HG03280 (cell line): Measurements from ENCODE around the gene ABHD12.
"Not testable (repeated sequence)": the region's sequence is repeated elsewhere in the genome, so short reads cannot be mapped to it uniquely, and the experiment has no call there.

Source experiments
- ATAC-seq: cut with Tn5 transposase; IDR thresholded peaks from one replicate; pipeline ENCODE4 v1.9.1; 2021; ENCODE audit warnings: mild to moderate bottlenecking, moderate library complexity; ENCODE audit not compliant: unreplicated experiment

The ABHD12 gene

GRCh38 chr20:25355011-25355595 lies 35.5 kb downstream of the ABHD12 start:
- no peak for ATAC-seq

- no peak for ATAC-seq
These were observed 36.6 kb downstream of the ABHD12 start for GRCh38 chr20:25353747-25354705.

- no peak for ATAC-seq
These were observed 37.3 kb downstream of the ABHD12 start for GRCh38 chr20:25353353-25353746.

- ATAC-seq: no peak
These were observed 37.9 kb downstream of the ABHD12 start for GRCh38 chr20:25352746-25353145.

GRCh38 chr20:25351024-25351360 lies 39.6 kb downstream of the ABHD12 start:
- no peak for ATAC-seq

- ATAC-seq: no peak
These were observed 44.3 kb downstream of the ABHD12 start for GRCh38 chr20:25346349-25346748.

GRCh38 chr20:25345721-25346120 lies 44.9 kb downstream of the ABHD12 start:
- no peak for ATAC-seq

- no peak for ATAC-seq
These were observed 46.0 kb downstream of the ABHD12 start for GRCh38 chr20:25344634-25345033.

- ATAC-seq: no peak
These were observed 48.6 kb downstream of the ABHD12 start for GRCh38 chr20:25341716-25342680.

GRCh38 chr20:25340380-25340779 lies 50.3 kb downstream of the ABHD12 start:
- ATAC-seq: no peak

GRCh38 chr20:25339608-25340007 lies 51.0 kb downstream of the ABHD12 start:
- no peak for ATAC-seq

- no peak for ATAC-seq
These were observed 52.3 kb downstream of the ABHD12 start for GRCh38 chr20:25338112-25339023.

- ATAC-seq: no peak
These were observed 53.8 kb downstream of the ABHD12 start for GRCh38 chr20:25336561-25337422.

- ATAC-seq: not testable (repeated sequence)
These were observed 55.7 kb downstream of the ABHD12 start for GRCh38 chr20:25334972-25335371.

GRCh38 chr20:25328954-25329498 lies 61.6 kb downstream of the ABHD12 start:
- ATAC-seq: no peak

GRCh38 chr20:25327521-25328235 lies 63.0 kb downstream of the ABHD12 start:
- no peak for ATAC-seq

- ATAC-seq: no peak
These were observed 64.6 kb downstream of the ABHD12 start for GRCh38 chr20:25325997-25326396.

- ATAC-seq: no peak
These were observed 65.6 kb downstream of the ABHD12 start for GRCh38 chr20:25325073-25325472.
